ENCODE measurements around the gene GBX1. TPM values are rescaled to one million over a fixed set of nuclear protein-coding genes. Genes with fewer than 3 reads are reported as not detected.

GBX1 gene
- total and polyA plus RNA-seq, 4 donors: 1.3 to 7.3 (median 3.7) TPM

DNA sequence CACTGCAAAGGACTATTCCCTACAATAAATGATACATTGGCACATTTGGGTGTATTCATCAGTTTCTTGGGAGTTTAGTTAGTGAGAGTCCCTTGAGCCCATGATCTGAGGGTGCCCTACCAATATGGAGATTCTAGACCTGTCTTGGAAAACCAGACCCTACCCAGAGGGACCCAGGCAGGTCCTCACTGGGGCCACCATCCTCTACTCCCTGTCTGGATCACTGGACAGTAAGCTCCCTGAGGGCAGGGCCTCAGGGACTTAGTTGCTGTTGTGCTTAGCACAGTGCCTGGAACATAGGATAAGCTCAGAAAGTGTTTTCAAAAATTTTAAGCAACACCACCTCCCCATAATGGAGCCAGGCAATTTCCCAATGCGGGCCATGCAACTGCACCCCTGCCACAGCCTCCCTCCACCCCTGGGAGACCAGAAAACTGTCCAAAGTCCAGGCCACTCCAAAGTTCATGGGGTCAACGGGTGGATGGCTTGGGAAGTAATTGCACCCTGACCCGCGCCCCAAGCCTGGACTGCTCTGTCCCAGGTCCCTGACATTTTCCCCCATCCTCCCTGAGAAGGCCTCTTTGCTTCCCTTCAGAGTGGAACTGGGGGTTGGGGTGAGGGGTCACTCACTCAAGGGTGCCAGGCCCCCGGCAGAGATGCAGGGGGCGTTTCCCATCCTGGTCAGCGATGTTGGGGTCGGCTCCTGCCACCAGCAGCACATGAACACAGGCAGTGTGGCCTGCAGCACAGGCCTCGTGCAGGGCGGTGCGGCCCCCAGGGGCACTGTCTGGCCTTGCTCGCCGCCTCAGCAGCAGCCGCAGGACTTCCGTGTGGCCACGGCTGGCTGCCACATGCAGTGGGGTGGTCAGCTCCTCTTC lies 18.5 kb upstream of the GBX1 start:
- 77% methylated on average over 10 of the region's 16 CpGs for WGBS (ENCODE audit: insufficient coverage)
- Histone ChIP-seq H3K4me1 (ENCODE audit: control insufficient read depth, insufficient read depth, low read length) (peaks cover 3% of the 10 kb centered on the region), H3K4me3 (ENCODE audit: low read depth, low read length) (no peak overlapping the region), H3K9me3 (ENCODE audit: control insufficient read depth, insufficient read depth, low read length) (no peaks in the 10 kb centered on the region), H3K27ac (ENCODE audit: low read depth, low read length) (no peak overlapping the region), H3K27me3 (ENCODE audit: control insufficient read depth, insufficient read depth, low read length) (no peaks in the 10 kb centered on the region), H3K36me3 (ENCODE audit: control insufficient read depth, insufficient read depth, low read length) (no peaks in the 10 kb centered on the region)
- DNase-seq (ENCODE audit: low read depth in 4 of 6, low spot score in 6 of 6): no peak

DNA sequence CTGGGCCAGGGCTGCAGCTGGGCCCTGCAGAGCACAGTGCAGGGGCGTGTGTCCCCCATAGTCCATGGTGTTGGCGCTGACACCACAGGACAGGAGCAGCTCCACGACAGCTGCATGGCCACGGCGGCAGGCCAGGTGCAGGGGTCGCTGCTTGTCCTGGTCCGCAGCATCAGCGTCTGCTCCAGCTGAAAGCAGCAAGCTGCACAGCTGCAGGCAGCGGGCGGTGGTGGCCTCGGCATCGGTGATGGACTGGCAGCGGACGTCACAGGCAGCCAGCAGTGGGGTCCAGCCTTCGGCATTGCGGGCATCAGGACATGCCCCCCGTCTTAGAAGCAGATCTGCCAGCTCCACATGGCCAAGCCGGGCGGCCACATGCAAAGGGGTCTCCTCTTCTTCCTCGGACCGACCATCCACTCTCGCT lies 13.5 kb upstream of the GBX1 start:
- H3K4me3 ChIP-seq (ENCODE audit: low read depth, low read length): no peak overlapping the region
- WGBS (ENCODE audit: insufficient coverage): 74% methylated on average over 20 of the region's 22 CpGs
- DNase-seq (ENCODE audit: low read depth in 4 of 6, low spot score in 6 of 6): no peak
- H3K4me1 ChIP-seq (ENCODE audit: control insufficient read depth, insufficient read depth, low read length): peaks cover 12% of the 10 kb centered on the region
- peaks cover 2% of the 10 kb centered on the region for H3K27me3 ChIP-seq (ENCODE audit: control insufficient read depth, insufficient read depth, low read length)
- no peaks in the 10 kb centered on the region for H3K36me3 ChIP-seq (ENCODE audit: control insufficient read depth, insufficient read depth, low read length)
- H3K27ac ChIP-seq (ENCODE audit: low read depth, low read length): no peak overlapping the region
- no peaks in the 10 kb centered on the region for H3K9me3 ChIP-seq (ENCODE audit: control insufficient read depth, insufficient read depth, low read length)

DNA sequence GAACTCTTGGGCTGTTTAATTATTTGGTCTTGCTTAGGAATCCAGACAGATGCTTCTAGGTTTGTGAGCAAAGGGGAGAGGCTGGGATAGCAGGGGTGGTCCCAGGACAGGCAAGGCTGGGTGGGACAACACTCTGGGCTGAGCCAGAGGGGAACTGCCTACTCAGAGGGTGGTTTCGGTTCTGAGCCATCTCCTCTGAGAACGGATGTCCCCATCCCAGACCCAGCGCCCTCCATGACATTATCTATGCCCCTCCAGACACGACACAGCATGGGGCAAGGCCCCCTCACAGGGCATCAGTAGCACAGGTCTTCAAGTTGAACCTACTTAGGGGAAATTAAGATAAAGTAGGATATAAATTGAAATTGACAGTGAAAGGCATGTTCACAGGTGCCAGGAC lies 12.5 kb upstream of the GBX1 start:
- no peak overlapping the region for H3K4me3 ChIP-seq (ENCODE audit: low read depth, low read length)
- WGBS (ENCODE audit: insufficient coverage): 91% methylated on average over 4 of the region's 4 CpGs
- DNase-seq (ENCODE audit: low read depth in 4 of 6, low spot score in 6 of 6): no peak
- peaks cover 12% of the 10 kb centered on the region for H3K4me1 ChIP-seq (ENCODE audit: control insufficient read depth, insufficient read depth, low read length)
- no peaks in the 10 kb centered on the region for H3K9me3 ChIP-seq (ENCODE audit: control insufficient read depth, insufficient read depth, low read length)
- H3K27ac ChIP-seq (ENCODE audit: low read depth, low read length): no peak overlapping the region
- no peaks in the 10 kb centered on the region for H3K36me3 ChIP-seq (ENCODE audit: control insufficient read depth, insufficient read depth, low read length)
- peaks cover 4% of the 10 kb centered on the region for H3K27me3 ChIP-seq (ENCODE audit: control insufficient read depth, insufficient read depth, low read length)

DNA sequence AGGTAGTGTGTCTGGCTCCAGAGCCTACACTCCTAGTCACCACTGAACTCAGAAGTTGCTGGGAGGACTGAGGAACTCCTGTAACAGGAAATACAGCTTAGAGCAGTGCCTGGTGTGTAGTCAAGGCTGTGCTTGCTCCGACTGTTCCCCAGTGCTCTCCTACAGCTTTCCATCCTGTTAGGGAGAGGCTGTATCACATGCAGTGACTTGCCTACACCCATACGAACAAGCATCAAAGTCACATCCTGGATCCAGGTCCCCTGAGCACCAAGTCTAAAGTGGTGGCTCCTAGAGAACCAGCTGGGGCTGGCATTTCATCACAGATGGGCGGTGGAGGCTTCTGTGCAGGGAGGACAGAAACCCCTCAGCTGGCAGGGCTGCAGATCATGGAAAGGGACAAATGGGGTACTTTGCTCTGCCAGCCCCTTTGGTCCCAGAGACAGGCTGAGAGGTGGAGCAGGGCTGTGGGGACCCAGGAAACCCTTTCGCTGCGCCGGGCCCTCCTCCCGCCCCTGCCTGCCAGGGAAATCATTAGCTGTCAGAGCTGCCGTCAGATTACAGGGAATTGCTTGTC lies 11.9 kb upstream of the GBX1 start:
- no peaks in the 10 kb centered on the region for H3K36me3 ChIP-seq (ENCODE audit: control insufficient read depth, insufficient read depth, low read length)

DNA sequence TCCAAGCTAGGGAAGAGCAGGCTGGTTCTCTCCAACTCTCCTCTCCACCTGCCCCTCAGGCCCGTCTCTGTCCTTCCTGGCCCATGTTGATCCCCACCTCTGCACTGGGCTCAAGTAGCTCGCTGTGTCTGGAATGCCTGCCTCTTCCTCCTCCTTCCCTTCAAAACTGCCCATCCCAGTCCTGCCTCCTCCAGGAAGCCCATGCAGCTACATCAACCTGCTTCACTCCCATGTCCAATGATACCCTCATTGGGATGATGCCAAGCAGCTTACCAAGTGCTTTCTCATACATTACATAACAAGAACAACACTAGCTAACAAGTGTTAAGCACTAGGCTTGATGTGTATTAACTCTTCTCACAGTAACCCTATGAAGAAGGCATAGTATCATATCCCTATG lies 11.3 kb upstream of the GBX1 start:
- H3K9me3 ChIP-seq (ENCODE audit: control insufficient read depth, insufficient read depth, low read length): no peaks in the 10 kb centered on the region
- no peak overlapping the region for H3K27ac ChIP-seq (ENCODE audit: low read depth, low read length)
- H3K4me3 ChIP-seq (ENCODE audit: low read depth, low read length): no peak overlapping the region
- no peak for DNase-seq (ENCODE audit: low read depth in 4 of 6, low spot score in 6 of 6)
- H3K36me3 ChIP-seq (ENCODE audit: control insufficient read depth, insufficient read depth, low read length): no peaks in the 10 kb centered on the region
- peaks cover 12% of the 10 kb centered on the region for H3K4me1 ChIP-seq (ENCODE audit: control insufficient read depth, insufficient read depth, low read length)
- 52% methylated on average over 2 of the region's 2 CpGs for WGBS (ENCODE audit: insufficient coverage)
- H3K27me3 ChIP-seq (ENCODE audit: control insufficient read depth, insufficient read depth, low read length): peaks cover 12% of the 10 kb centered on the region

More for the DNA sequence above, 11.9 kb upstream of the GBX1 start:
- H3K4me3 ChIP-seq (ENCODE audit: low read depth, low read length): no peak overlapping the region
- H3K27ac ChIP-seq (ENCODE audit: low read depth, low read length): no peak overlapping the region
- WGBS (ENCODE audit: insufficient coverage): 70% methylated on average over 1 of the region's 8 CpGs
- DNase-seq (ENCODE audit: low read depth in 4 of 6, low spot score in 6 of 6): no peak
- no peaks in the 10 kb centered on the region for H3K9me3 ChIP-seq (ENCODE audit: control insufficient read depth, insufficient read depth, low read length)
- peaks cover 12% of the 10 kb centered on the region for H3K4me1 ChIP-seq (ENCODE audit: control insufficient read depth, insufficient read depth, low read length)
- H3K27me3 ChIP-seq (ENCODE audit: control insufficient read depth, insufficient read depth, low read length): peaks cover 8% of the 10 kb centered on the region

DNA sequence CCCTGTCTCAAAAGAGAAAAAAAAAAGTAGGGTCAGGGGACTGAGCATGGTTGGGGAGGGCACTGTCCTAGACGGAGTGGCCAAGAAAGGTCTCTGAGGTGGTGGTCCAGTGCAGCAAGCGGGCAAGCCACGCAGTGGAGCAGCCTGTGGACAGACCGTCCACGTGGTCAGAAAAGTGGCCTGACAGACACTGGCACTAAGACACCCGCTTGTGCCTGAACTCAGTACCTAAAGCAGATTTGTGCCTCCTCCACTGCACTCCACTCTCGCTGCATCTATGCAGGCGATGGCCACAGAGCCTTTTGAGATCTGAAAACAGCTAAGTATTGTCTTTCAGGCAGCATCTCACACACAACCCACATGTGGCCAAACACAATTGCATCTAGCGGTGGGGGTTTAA lies 10.7 kb upstream of the GBX1 start:
- H3K4me3 ChIP-seq (ENCODE audit: low read depth, low read length): no peak overlapping the region
- H3K27ac ChIP-seq (ENCODE audit: low read depth, low read length): no peak overlapping the region
- no peaks in the 10 kb centered on the region for H3K9me3 ChIP-seq (ENCODE audit: control insufficient read depth, insufficient read depth, low read length)
- peaks cover 12% of the 10 kb centered on the region for H3K4me1 ChIP-seq (ENCODE audit: control insufficient read depth, insufficient read depth, low read length)
- 79% methylated on average over 9 of the region's 9 CpGs for WGBS (ENCODE audit: insufficient coverage)
- DNase-seq (ENCODE audit: low read depth in 4 of 6, low spot score in 6 of 6): no peak
- peaks cover 13% of the 10 kb centered on the region for H3K27me3 ChIP-seq (ENCODE audit: control insufficient read depth, insufficient read depth, low read length)
- no peaks in the 10 kb centered on the region for H3K36me3 ChIP-seq (ENCODE audit: control insufficient read depth, insufficient read depth, low read length)

DNA sequence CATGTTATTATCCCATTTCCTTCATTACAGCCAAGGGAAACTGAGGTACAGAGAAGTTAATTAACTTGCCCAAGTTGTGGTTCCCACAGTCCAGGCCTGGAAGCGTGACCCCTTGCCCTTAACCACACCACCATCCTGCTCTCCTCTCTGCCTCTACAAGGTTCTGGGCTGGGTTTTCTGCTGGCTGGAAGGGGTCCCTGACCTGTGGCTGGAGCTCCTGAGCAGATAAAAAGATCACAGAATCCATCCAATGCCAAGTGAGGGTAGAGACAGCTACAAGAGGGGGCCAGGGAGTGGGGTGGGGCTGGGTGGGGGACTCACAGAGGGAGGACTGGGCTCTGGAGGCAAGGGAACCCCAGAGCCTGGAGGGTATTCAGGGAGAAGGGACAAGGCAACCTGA lies 9.8 kb upstream of the GBX1 start:
- no peak overlapping the region for H3K27ac ChIP-seq (ENCODE audit: low read depth, low read length)
- no peak for DNase-seq (ENCODE audit: low read depth in 4 of 6, low spot score in 6 of 6)
- H3K4me1 ChIP-seq (ENCODE audit: control insufficient read depth, insufficient read depth, low read length): peaks cover 19% of the 10 kb centered on the region
- no peaks in the 10 kb centered on the region for H3K36me3 ChIP-seq (ENCODE audit: control insufficient read depth, insufficient read depth, low read length)
- H3K27me3 ChIP-seq (ENCODE audit: control insufficient read depth, insufficient read depth, low read length): peaks cover 21% of the 10 kb centered on the region
- no peak overlapping the region for H3K4me3 ChIP-seq (ENCODE audit: low read depth, low read length)
- whole genome bisulfite sequencing (ENCODE audit: insufficient coverage): 60% methylated on average over 1 of the region's 1 CpG
- no peaks in the 10 kb centered on the region for H3K9me3 ChIP-seq (ENCODE audit: control insufficient read depth, insufficient read depth, low read length)

DNA sequence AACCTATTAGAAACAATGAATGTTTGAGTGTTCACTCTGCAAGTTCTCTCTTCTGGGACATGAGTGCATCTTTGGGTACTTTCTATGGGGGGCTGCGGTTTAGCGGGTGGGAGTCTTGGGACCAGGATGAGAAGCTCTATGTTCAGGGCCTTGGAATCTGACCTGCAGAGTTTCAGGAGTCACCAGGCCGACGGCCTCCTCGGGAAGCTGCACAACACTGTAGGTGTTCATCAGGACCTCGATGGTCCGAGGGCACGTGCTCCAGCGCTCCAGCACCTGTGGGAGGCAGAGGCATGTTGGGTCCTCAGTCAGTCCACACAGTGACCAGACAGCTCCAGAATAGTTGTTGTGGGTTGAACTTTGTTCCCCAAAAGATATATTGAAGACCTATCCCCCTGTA lies 8.9 kb upstream of the GBX1 start:
- Histone ChIP-seq H3K4me3 (ENCODE audit: low read depth, low read length) (no peak overlapping the region), H3K4me1 (ENCODE audit: control insufficient read depth, insufficient read depth, low read length) (peaks cover 19% of the 10 kb centered on the region), H3K36me3 (ENCODE audit: control insufficient read depth, insufficient read depth, low read length) (no peaks in the 10 kb centered on the region), H3K9me3 (ENCODE audit: control insufficient read depth, insufficient read depth, low read length) (no peaks in the 10 kb centered on the region), H3K27me3 (ENCODE audit: control insufficient read depth, insufficient read depth, low read length) (peaks cover 21% of the 10 kb centered on the region), H3K27ac (ENCODE audit: low read depth, low read length) (no peak overlapping the region)
- 87% methylated on average over 9 of the region's 9 CpGs for WGBS (ENCODE audit: insufficient coverage)
- no peak for DNase-seq (ENCODE audit: low read depth in 4 of 6, low spot score in 6 of 6)

DNA sequence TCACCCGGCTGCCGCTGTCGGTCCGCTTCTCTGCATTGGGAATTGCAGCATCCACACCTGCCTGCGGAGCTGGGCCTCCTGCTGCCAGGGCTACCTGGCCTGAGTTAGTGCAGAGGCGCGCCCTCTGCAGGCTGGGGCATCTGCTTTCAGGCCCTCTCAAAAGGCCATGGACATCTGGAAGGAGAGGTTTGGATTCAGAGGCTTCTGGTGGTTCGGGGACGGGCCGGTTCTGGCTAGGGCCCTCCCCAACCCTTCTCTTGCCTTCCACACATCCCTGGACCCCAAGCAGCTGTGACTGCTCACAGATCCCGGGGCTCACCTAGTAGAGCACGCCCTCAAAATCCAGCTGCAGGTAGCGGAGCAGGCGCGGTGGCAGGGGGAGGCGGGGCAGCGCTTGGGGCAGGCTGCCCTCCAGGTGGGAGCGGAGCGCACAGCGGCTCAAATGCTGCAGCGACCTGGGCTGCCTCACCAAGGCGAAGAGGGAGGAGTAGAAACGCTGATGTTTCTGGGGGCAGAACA lies 8.4 kb upstream of the GBX1 start:
- peaks cover 21% of the 10 kb centered on the region for H3K27me3 ChIP-seq (ENCODE audit: control insufficient read depth, insufficient read depth, low read length)
- H3K4me3 ChIP-seq (ENCODE audit: low read depth, low read length): no peak overlapping the region
- H3K4me1 ChIP-seq (ENCODE audit: control insufficient read depth, insufficient read depth, low read length): peaks cover 16% of the 10 kb centered on the region
- no peak for DNase-seq (ENCODE audit: low read depth in 4 of 6, low spot score in 6 of 6)
- H3K27ac ChIP-seq (ENCODE audit: low read depth, low read length): no peak overlapping the region
- H3K9me3 ChIP-seq (ENCODE audit: control insufficient read depth, insufficient read depth, low read length): no peaks in the 10 kb centered on the region
- no peaks in the 10 kb centered on the region for H3K36me3 ChIP-seq (ENCODE audit: control insufficient read depth, insufficient read depth, low read length)
- whole genome bisulfite sequencing (ENCODE audit: insufficient coverage): 78% methylated on average over 22 of the region's 23 CpGs

All from spinal cord (tissue), 10 donors.